Astrocyte of the cerebellum (primary cell): ENCODE measurements around the gene PDPN.

Experiments used
- DNase-seq: peaks from one replicate; pipeline ENCODE4 v3.0.0-alpha.2; 2011; ENCODE audit warnings: low read depth
- H3K4me3 ChIP-seq: 2 replicates; pipeline ENCODE4 v1.5.1; 2011; ENCODE audit warnings: mild to moderate bottlenecking, low read depth, low read length, moderate library complexity
- in situ Hi-C: cut with HindIII; loops from 2 replicates; pipeline ENCODE4 v1.10.0; 2017; ENCODE audit warnings: low sequenced_read_pairs
- TF ChIP-seq, protein P1 (sequence below): IDR thresholded peaks from 2 replicates; pipeline ENCODE4 v1.5.1; 2012; ENCODE audit warnings: low read length, low read depth, moderate library complexity, mild to moderate bottlenecking; ENCODE audit errors: missing control alignments

The PDPN gene

GRCh38 chr1:13604176-13604575 is 20.5 kb downstream of the PDPN start:
- no peak overlapping the region for H3K4me3 ChIP-seq
- TF ChIP-seq, protein P1, sequence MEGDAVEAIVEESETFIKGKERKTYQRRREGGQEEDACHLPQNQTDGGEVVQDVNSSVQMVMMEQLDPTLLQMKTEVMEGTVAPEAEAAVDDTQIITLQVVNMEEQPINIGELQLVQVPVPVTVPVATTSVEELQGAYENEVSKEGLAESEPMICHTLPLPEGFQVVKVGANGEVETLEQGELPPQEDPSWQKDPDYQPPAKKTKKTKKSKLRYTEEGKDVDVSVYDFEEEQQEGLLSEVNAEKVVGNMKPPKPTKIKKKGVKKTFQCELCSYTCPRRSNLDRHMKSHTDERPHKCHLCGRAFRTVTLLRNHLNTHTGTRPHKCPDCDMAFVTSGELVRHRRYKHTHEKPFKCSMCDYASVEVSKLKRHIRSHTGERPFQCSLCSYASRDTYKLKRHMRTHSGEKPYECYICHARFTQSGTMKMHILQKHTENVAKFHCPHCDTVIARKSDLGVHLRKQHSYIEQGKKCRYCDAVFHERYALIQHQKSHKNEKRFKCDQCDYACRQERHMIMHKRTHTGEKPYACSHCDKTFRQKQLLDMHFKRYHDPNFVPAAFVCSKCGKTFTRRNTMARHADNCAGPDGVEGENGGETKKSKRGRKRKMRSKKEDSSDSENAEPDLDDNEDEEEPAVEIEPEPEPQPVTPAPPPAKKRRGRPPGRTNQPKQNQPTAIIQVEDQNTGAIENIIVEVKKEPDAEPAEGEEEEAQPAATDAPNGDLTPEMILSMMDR, result no peak
- DNase-seq, result no peak
- in situ Hi-C loops, result no loop called here

DNA sequence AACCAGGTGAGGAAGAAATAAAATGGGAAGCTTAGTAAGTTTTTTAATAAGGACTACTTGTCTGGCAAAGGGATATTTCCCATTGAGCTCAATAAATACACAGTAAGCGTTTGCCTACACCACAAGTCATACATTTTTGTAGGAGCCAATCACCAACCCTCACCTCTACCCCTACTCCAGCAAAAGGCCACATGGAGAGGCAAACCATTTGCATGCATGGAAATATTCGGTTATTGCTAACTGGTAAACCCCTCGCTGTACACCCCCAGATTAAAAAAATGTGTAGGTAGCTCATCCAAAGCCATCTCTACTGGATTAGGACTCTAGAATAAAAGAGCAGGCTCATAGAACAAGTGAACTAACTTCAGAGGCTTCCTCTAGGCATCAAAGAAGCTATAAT is 21.1 kb downstream of the PDPN start:
- DNase-seq, result no peak
- in situ Hi-C loops, result no loop called here
- H3K4me3 ChIP-seq, result no peak overlapping the region
- TF ChIP-seq, protein P1, result no peak

DNA sequence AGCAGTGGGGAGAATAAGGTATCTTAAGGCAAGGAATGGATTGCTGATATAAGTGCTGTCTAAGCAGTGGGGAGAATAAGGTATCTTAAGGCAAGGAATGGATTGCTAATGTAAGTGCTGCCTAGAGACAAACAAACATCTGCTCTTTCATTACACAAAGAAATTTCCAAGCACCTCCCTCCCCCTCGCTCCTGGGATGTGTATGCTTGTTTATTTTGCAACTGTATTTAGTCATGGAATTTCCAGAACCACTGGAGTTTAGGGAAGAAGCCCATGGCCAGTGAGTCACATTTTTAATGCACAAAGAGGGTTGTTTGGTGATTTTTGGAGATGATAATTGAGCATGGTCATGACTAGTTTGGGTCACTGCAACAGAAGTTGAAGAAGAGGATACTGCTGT is 21.5 kb downstream of the PDPN start:
- H3K4me3 ChIP-seq, result no peak overlapping the region
- TF ChIP-seq, protein P1, result no peak
- DNase-seq, result peak; percentile 60
- in situ Hi-C loops, result no loop called here

- in situ Hi-C loops, result no loop called here
- no peak overlapping the region for H3K4me3 ChIP-seq
- TF ChIP-seq, protein P1, result no peak
- no peak for DNase-seq
These were observed 23.4 kb downstream of the PDPN start for GRCh38 chr1:13607002-13607401.

DNA sequence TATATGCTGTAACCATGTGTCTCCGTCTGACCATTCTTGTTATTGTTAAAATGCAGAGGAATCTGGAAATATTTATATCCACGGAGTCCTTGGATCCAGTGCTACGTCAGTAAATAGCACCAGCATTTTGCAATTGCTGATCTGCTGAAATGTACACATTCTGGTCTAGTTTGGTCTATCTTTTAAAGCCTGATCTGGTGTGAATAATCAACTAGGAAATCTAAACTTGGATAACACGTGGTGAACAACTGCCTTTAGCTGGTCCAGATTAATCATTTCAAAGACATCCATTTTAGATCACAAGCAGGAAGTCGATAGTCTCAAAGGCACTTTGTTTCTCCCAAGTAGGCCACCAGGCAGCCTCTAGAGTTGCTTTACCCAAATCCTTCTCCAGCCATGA is 32.6 kb downstream of the PDPN start:
- in situ Hi-C loops, result no loop called here
- H3K4me3 ChIP-seq, result no peak overlapping the region
- TF ChIP-seq, protein P1, result no peak
- DNase-seq, result no peak

GRCh38 chr1:13617108-13617507 is 33.5 kb downstream of the PDPN start:
- H3K4me3 ChIP-seq, result no peak overlapping the region
- TF ChIP-seq, protein P1, result no peak
- in situ Hi-C loops, result no loop called here
- no peak for DNase-seq

DNA sequence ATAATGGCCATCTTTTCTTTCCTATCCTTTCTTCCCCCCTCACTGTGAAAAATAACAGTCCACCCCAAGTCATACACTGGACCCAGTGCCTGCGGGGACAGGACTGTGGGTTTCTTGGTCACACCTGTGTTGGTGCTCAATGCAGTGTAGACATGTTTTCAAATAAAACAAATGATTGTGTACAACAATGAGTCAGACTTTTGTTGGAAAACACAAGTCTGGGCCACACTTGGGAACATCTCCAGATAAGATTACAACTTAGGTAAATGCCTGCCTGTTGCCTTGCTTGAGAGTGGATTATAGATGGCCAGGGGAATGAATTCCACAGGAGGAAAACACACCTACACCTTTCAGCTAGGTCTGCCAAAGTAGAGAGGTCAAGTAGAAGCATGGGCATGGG is 34.1 kb downstream of the PDPN start:
- no peak for DNase-seq
- in situ Hi-C loops, result no loop called here
- no peak overlapping the region for H3K4me3 ChIP-seq
- TF ChIP-seq, protein P1, result no peak
